Measurements from ENCODE around the gene HOXD10.

The HOXD10 gene

DNA sequence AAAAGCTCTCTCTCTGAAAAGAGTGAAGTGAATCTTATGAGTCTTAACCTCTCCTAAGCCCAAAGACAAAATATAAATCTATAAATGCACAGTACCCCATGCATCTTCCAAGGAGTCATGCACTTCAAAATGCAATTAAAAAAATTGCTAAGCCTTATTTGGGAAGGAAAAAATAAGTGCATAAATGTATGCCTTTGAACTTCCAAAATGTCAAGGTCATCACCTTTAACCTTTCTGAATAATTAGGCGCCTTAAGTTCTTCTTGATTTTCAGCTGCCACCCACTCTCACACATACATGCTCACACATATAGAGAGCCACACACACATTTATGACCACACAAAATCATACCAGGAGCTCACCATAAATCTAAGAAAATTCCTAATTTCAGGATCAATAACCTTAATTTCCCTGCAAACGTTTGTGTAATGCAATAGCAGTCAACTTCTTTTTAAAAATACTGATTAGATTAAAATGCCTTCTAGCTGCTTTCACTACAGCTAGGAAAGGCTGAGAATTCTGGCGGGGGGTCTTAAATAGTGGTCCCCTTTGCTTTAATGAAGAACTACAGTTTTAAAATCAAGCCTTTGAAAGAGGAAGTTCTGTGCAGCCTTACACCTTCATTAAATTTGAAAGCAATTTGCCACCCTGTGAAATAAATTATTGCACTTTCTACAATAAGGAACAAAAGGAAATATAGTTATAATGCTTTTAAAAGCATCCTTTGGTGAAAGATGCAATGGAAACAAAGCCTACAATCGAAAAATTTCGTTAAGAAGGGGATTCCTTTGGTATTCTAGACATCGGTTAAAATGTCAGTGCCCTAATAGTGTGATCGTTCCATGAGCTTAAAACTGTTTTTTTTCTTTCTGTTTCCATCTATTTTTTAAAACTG, 5.9 kb upstream of the HOXD10 start:
- Histone ChIP-seq H3K36me3 (ENCODE audit: control insufficient read depth, insufficient read depth, low read length) (no peaks in the 10 kb centered on the region), H3K9me3 (ENCODE audit: control insufficient read depth, low read length) (no peaks in the 10 kb centered on the region), H3K4me3 (ENCODE audit: insufficient read depth, low read depth, low read length) (no peak overlapping the region), H3K27ac (ENCODE audit: insufficient read depth, low read depth, low read length, poor library complexity, severe bottlenecking) (no peak overlapping the region), H3K27me3 (ENCODE audit: control insufficient read depth, insufficient read depth, low read length, poor library complexity, severe bottlenecking) (peaks cover 100% of the 10 kb centered on the region), H3K4me1 (ENCODE audit: control insufficient read depth, insufficient read depth, low read length) (no peaks in the 10 kb centered on the region)
- 30 to 31% methylated on average over 6 to 7 of the region's 7 CpGs for WGBS, 2 experiments

DNA sequence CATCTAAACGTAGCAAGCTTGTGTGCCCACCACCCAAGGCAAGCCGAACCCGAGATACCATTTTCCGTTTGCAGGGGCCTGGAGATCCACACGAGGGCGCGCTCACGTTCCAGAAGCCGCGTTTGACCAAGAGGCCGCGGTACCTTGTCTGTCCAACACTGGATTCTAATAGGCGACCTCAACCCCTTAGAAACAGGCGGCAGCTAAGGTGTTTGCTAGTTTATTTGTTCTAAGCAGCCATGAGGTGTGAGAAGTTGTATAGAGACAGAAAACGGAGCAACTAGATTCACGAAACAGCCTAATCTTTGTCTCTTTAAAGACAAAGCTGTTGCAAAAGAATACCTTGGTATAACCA, 5.3 kb upstream of the HOXD10 start:
- Histone ChIP-seq H3K4me1 (ENCODE audit: control insufficient read depth, insufficient read depth, low read length) (no peaks in the 10 kb centered on the region), H3K9me3 (ENCODE audit: control insufficient read depth, low read length) (no peaks in the 10 kb centered on the region), H3K27me3 (ENCODE audit: control insufficient read depth, insufficient read depth, low read length, poor library complexity, severe bottlenecking) (peaks cover 100% of the 10 kb centered on the region), H3K36me3 (ENCODE audit: control insufficient read depth, insufficient read depth, low read length) (no peaks in the 10 kb centered on the region), H3K4me3 (ENCODE audit: insufficient read depth, low read depth, low read length) (no peak overlapping the region), H3K27ac (ENCODE audit: insufficient read depth, low read depth, low read length, poor library complexity, severe bottlenecking) (no peak overlapping the region)
- 1 to 3% methylated on average over 16 of the region's 16 CpGs for WGBS, 2 experiments

DNA sequence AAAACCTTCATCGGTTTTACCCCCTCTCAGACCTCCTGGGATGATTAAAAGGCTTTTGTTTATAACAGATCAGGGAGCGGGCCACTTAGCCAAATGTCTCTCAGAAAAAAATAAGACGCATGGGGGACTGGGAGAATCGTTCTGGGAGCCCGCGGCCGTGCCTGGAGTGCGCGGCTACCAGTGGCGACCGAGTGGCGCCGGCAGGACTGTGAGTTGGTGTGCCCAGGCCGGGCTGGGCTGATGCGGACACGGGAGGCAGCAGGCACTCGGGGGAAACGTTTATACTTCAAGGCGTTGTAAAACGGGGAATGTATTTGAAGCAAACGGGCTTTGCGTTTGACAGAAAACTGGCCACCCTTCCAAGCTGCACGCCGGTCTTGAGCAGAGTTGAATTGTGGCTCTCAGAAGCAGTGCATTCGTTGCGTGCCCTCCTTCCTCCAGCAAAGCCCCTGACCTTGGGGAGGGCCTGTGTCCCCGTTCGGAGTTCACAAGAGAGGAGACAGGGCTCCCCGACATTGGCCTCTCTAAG, 4.7 kb upstream of the HOXD10 start:
- Histone ChIP-seq H3K4me1 (ENCODE audit: control insufficient read depth, insufficient read depth, low read length) (no peaks in the 10 kb centered on the region), H3K4me3 (ENCODE audit: insufficient read depth, low read depth, low read length) (no peak overlapping the region), H3K9me3 (ENCODE audit: control insufficient read depth, low read length) (no peaks in the 10 kb centered on the region), H3K27me3 (ENCODE audit: control insufficient read depth, insufficient read depth, low read length, poor library complexity, severe bottlenecking) (peaks cover 100% of the 10 kb centered on the region), H3K36me3 (ENCODE audit: control insufficient read depth, insufficient read depth, low read length) (no peaks in the 10 kb centered on the region), H3K27ac (ENCODE audit: insufficient read depth, low read depth, low read length, poor library complexity, severe bottlenecking) (no peak overlapping the region)
- 4 to 7% methylated on average over 28 to 29 of the region's 29 CpGs for WGBS, 2 experiments

DNA sequence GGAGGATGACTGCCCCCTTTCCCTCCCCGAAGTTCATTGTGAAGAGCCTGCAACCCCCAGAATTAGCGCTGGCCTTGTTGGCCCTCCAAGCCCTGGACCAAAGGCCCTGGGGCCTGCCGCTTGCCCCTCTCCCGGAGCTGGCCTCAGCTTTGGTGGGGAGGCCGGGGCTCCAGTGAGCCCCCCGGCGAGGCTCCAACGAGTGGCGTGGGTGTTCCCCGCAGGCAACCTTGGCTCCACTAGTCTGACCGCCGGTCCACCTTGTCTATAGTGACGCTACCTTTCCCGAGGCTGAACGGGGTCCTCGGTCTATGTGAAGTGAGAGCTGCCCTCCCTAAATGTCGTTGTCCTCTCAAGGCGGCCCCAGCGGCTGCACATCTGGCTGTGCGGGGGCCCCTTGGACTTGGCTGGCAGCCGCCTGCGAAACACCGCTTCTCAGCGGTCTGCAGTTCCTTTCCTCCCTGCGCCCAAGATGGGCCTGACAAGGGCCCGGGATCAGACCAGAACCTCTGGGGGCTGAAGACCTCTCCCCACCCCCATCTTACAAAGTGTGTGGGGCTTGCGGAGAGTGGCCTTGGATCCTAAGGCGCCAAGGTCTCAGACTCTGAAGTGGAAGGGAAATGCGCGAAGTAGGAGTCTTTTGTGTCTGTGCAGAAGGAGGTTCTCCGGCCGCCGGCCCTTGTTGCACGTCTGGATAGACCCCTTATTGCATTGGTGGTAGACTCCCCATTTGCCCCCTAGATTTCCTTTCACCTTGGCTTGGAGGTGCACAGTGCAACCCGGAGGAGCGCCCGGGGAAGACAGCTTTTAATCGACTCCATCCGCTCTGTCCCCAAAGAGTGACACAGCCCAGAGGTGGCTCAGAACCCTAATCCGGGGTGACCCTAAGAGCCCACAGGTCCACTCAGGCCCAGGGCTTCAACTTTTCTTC, 3.9 kb upstream of the HOXD10 start:
- H3K4me3 ChIP-seq (ENCODE audit: insufficient read depth, low read depth, low read length): no peak overlapping the region
- no peaks in the 10 kb centered on the region for H3K36me3 ChIP-seq (ENCODE audit: control insufficient read depth, insufficient read depth, low read length)
- 9 to 11% methylated on average over 39 to 40 of the region's 40 CpGs for WGBS, 2 experiments
- H3K27ac ChIP-seq (ENCODE audit: insufficient read depth, low read depth, low read length, poor library complexity, severe bottlenecking): no peak overlapping the region
- no peaks in the 10 kb centered on the region for H3K4me1 ChIP-seq (ENCODE audit: control insufficient read depth, insufficient read depth, low read length)
- H3K27me3 ChIP-seq (ENCODE audit: control insufficient read depth, insufficient read depth, low read length, poor library complexity, severe bottlenecking): peaks cover 100% of the 10 kb centered on the region
- H3K9me3 ChIP-seq (ENCODE audit: control insufficient read depth, low read length): no peaks in the 10 kb centered on the region

DNA sequence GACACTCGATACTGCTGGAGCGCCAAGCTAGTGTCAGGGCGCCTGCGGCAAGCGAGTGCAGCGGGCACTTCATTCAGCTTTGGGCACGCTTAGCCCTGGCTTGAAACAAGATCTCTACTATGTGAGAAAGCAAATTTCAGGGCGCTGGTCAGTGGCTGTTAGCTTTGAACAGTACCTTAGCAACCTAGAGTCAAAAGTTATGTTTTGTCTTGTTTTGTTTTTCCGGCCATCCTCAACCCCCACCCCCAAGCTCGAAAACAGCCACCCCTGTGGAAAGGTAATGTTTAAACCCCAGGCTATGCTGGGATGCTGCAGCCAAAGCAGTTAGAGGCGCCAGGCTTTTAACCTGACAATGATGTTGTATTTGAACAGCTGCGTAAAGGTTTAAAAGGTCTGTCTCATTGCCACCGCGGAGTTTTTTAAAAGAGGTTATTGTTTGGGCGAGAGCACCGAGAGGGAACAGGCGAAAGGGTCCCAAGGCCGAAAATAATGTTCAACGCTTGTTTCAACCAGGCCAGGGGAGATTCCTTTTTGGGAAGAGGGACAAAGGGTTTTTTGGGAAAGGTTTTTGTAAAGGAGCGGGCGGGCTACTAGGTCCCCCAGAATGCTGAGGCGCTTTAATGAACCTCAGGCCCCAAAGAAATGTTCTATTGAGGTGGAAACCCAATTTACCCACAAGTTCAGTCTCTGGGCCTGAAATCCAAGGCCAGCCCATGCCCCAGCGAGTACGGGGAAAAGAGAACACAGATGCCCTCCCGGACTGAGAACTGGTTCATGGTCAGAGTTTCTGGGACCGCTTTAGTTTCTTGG, 2.3 kb upstream of the HOXD10 start:
- no peaks in the 10 kb centered on the region for H3K9me3 ChIP-seq (ENCODE audit: control insufficient read depth, low read length)
- WGBS, 2 experiments: 7% methylated on average over 25 to 26 of the region's 26 CpGs
- H3K27ac ChIP-seq (ENCODE audit: insufficient read depth, low read depth, low read length, poor library complexity, severe bottlenecking): no peak overlapping the region

DNA sequence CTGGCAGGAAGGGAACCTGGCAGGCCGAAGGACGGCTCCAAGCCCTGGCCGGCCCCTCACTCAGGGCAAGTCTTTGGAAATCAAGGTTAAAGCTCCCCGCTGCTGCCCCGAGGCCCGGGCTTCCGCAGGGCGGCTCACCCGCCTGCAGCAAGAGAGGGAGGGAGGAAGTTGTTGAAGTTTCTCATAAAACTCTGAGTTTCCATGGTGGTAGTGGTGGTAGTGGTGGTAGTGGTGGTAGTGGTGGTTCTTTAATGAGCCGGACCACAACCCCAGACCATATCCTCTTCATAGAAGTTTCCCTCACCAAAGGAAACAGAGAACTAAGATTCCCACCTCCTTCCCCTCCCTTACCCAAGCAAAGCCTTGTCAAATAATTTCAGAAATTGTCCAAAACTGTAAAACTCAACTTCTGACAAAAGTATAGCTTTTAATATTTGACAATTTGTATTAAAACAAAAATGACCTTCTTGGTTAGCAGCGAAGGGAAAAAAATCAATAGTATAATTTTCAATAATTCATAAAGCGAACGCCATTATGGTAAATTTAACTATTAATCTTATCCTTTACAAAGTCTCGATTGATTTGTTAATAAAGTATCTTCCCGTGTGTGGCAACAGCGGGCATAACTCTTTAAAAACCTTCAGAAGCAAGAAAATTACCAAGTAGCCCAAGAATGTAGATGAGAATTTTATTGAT, 1.5 kb upstream of the HOXD10 start:
- 8 to 27% methylated on average over 10 to 15 of the region's 16 CpGs for WGBS, 2 experiments
- H3K4me3 ChIP-seq (ENCODE audit: insufficient read depth, low read depth, low read length): no peak overlapping the region
- H3K27me3 ChIP-seq (ENCODE audit: control insufficient read depth, insufficient read depth, low read length, poor library complexity, severe bottlenecking): peaks cover 100% of the 10 kb centered on the region

More for the DNA sequence above, 2.3 kb upstream of the HOXD10 start:
- Histone ChIP-seq H3K36me3 (ENCODE audit: control insufficient read depth, insufficient read depth, low read length) (no peaks in the 10 kb centered on the region), H3K4me3 (ENCODE audit: insufficient read depth, low read depth, low read length) (no peak overlapping the region), H3K27me3 (ENCODE audit: control insufficient read depth, insufficient read depth, low read length, poor library complexity, severe bottlenecking) (peaks cover 100% of the 10 kb centered on the region), H3K4me1 (ENCODE audit: control insufficient read depth, insufficient read depth, low read length) (no peaks in the 10 kb centered on the region)

DNA sequence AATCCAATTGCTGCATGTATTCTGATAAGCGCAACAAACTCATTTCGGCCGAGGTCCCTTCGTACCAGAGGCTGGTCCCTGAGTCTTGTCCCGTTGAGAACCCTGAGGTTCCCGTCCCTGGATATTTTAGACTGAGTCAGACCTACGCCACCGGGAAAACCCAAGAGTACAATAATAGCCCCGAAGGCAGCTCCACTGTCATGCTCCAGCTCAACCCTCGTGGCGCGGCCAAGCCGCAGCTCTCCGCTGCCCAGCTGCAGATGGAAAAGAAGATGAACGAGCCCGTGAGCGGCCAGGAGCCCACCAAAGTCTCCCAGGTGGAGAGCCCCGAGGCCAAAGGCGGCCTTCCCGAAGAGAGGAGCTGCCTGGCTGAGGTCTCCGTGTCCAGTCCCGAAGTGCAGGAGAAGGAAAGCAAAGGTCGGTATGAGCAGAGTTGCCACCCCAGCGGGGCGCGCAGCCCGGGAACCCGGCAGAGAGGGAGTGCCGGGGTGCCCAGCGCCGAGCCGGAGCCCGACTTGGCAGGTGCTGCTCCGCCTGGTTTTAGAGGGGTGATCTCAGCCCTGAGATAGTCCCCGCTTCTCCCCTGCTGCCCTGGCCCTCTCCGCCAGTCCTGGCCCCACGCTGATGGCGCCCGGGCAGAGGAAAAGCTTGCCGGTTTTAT, 714 bp downstream of the HOXD10 start:
- WGBS, 2 experiments: 70 to 71% methylated on average over 40 of the region's 40 CpGs

More for the DNA sequence above, 1.5 kb upstream of the HOXD10 start:
- H3K36me3 ChIP-seq (ENCODE audit: control insufficient read depth, insufficient read depth, low read length): no peaks in the 10 kb centered on the region
- no peaks in the 10 kb centered on the region for H3K4me1 ChIP-seq (ENCODE audit: control insufficient read depth, insufficient read depth, low read length)
- no peak overlapping the region for H3K27ac ChIP-seq (ENCODE audit: insufficient read depth, low read depth, low read length, poor library complexity, severe bottlenecking)
- no peaks in the 10 kb centered on the region for H3K9me3 ChIP-seq (ENCODE audit: control insufficient read depth, low read length)

DNA sequence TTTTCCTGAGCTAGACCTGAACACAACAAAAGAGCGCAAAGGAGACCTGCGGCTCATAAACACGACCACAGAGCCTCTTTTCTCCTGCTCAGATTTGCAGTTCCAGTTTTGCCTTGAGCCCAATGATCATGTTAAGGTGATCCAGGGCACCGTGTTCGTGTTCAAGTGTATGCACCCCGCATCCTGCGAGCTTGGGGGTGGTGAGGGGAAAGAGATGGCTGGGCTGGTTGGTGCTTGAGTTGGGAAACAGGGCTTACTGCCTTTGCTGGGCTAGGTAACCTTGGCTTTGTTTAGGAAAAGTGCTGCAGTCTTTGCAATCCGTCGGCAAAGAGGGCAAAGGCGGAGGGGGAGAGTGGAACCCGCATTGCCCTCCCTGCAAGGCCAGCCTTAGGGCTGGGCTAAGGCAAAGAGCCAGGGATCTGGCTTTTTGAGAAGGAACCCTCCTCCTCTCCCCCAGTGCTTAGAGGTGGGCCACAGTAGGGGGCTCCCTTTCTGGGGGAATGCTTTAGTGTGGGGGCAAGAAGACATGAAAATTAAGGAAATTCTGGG, 1.3 kb downstream of the HOXD10 start:
- peaks cover 100% of the 10 kb centered on the region for H3K27me3 ChIP-seq (ENCODE audit: control insufficient read depth, insufficient read depth, low read length, poor library complexity, severe bottlenecking)
- 54 to 56% methylated on average over 11 of the region's 11 CpGs for WGBS, 2 experiments

More for the DNA sequence above, 714 bp downstream of the HOXD10 start:
- Histone ChIP-seq H3K27me3 (ENCODE audit: control insufficient read depth, insufficient read depth, low read length, poor library complexity, severe bottlenecking) (peaks cover 100% of the 10 kb centered on the region), H3K27ac (ENCODE audit: insufficient read depth, low read depth, low read length, poor library complexity, severe bottlenecking) (no peak overlapping the region), H3K4me3 (ENCODE audit: insufficient read depth, low read depth, low read length) (no peak overlapping the region), H3K9me3 (ENCODE audit: control insufficient read depth, low read length) (no peaks in the 10 kb centered on the region), H3K4me1 (ENCODE audit: control insufficient read depth, insufficient read depth, low read length) (no peaks in the 10 kb centered on the region), H3K36me3 (ENCODE audit: control insufficient read depth, insufficient read depth, low read length) (no peaks in the 10 kb centered on the region)

More for the DNA sequence above, 1.3 kb downstream of the HOXD10 start:
- Histone ChIP-seq H3K36me3 (ENCODE audit: control insufficient read depth, insufficient read depth, low read length) (no peaks in the 10 kb centered on the region), H3K9me3 (ENCODE audit: control insufficient read depth, low read length) (no peaks in the 10 kb centered on the region), H3K4me3 (ENCODE audit: insufficient read depth, low read depth, low read length) (no peak overlapping the region), H3K27ac (ENCODE audit: insufficient read depth, low read depth, low read length, poor library complexity, severe bottlenecking) (no peak overlapping the region), H3K4me1 (ENCODE audit: control insufficient read depth, insufficient read depth, low read length) (no peaks in the 10 kb centered on the region)

Measured in ectodermal cell (in vitro differentiated cells).